HG02588 (cell line): ENCODE data around the gene COL4A2.

Source experiments
- ATAC-seq: cut with Tn5 transposase; IDR thresholded peaks from one replicate; pipeline ENCODE4 v1.9.1; 2021; ENCODE audit warnings: mild to moderate bottlenecking, moderate library complexity; ENCODE audit not compliant: unreplicated experiment

The COL4A2 gene

GRCh38 chr13:110548891-110549794 is 242.1 kb downstream of the COL4A2 start:
- ATAC-seq, result no peak

DNA sequence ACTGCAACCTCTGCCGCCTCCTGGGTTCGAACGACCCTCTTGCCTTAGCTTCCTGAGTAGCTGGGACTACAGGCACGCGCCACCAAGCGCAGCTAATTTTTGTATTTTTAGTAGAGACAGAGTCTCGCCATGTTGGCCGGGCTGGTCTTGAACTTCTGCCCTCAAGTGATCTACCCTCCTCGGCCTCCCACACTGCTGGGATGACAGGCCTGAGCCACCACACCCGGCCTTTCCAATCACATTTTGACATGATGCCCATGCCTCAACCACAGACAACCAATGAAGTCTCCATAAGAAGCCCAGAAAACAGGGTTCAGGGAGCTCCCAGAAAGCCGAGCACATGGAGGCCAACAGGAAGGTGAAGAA is 242.7 kb downstream of the COL4A2 start:
- no peak for ATAC-seq

GRCh38 chr13:110551284-110551683 is 244.2 kb downstream of the COL4A2 start:
- no peak for ATAC-seq

GRCh38 chr13:110552767-110553166 is 245.7 kb downstream of the COL4A2 start:
- ATAC-seq, result no peak

DNA sequence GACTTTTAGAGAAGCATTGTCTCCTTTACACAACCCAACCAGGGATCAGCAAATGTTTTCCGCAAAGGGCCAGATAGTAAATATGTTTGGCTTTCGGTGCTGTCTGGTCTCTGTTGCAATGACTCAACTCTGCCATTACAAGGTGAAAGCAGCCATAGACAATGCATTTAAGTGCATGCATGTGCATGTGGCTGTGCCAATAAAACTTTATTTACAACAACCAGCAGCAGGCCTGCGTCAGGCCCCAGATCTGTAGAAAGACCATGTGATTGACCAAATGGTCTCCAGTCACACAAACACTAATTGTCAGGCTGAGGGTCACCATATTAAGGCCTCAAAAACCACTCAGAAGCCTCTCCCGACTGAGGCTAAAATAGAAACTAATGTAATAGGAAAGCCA is 246.3 kb downstream of the COL4A2 start:
- ATAC-seq, result no peak

DNA sequence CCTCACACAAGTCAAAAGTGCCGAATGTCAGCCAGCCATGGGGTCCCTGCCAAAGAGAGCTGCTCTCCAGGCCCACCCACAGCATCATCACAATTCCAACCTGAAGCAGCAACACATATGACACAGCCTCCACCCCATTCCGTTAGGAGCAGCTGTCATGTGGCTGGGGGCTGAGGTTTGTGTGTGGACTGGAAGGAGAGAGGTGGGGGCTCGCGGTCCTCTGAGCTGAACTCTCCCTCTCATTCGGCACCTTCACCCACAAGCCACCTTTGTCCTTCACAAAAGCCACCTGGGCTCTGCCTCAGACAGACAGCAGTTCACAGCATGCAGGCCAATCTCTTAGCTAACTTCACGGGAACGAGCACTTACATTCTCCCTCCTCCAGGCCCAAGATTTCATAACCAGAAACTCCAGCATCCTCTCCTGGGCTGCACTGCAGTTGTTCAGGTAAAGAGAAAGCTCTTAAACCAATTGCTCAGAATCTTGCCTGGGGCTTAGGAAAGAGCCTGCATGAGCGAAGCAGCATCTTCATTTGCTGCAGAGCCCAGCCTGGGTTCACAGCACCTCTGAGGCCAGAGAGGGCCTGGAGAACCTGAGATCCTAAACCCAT is 247.2 kb downstream of the COL4A2 start:
- ATAC-seq, result no peak

GRCh38 chr13:110554946-110555345 is 247.9 kb downstream of the COL4A2 start:
- ATAC-seq, result no peak

- no peak for ATAC-seq
Observed at GRCh38 chr13:110555601-110556223, 248.6 kb downstream of the COL4A2 start.

DNA sequence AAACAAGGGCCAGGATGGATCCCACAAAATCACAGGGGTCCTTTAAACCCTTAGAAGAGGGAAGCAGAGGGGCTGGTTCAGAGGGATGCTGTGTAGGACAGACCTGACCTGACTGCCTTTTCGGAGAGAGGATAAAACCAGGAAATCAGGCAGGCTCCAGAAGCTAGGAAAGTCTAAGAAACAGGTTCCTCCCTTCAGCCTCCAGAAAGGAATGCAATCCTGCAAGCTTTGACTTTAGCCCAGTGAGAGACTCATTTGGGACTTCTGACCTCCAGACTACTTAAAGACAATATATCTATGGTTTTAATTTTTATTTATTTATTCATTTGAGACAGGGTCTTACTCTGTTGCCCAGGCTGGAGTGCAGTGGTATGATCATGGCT is 249.1 kb downstream of the COL4A2 start:
- ATAC-seq, result no peak

- no peak for ATAC-seq
Observed at GRCh38 chr13:110557082-110557481, 250.0 kb downstream of the COL4A2 start.

DNA sequence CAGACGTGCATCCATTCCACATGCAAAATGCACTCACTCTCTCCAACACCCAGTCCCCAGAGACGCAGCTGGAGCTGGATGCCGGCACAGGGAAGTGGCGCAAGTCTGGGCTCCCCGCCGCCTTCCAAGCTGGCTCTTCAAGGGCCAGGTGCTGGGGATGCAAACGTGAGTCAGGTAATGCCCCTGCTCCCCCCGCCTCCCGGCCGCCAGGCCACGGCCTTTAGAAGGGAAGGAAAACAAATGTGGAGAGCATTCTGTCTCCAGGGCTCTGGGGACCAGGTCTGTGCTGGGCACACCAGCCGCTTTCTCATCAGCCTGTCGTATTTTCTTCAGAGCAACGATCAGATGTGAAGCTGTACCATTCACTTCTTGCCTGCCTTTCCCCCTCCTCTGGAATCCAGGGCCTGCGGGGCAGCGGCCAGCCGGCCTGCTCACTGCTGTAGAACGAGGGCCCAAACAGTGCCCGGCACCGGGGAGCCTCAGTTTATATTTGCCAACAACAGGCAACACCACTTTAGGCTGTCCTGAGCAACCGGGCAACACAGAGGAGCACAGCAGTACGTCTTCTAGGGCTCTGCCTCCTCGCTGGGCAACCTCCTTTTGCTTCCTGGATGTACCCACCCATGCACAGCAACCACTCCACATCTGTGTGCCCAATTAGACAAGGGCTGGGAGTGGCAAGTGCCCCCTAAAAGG is 250.7 kb downstream of the COL4A2 start:
- no peak for ATAC-seq

GRCh38 chr13:110559429-110559943 is 252.4 kb downstream of the COL4A2 start:
- ATAC-seq, result no peak

DNA sequence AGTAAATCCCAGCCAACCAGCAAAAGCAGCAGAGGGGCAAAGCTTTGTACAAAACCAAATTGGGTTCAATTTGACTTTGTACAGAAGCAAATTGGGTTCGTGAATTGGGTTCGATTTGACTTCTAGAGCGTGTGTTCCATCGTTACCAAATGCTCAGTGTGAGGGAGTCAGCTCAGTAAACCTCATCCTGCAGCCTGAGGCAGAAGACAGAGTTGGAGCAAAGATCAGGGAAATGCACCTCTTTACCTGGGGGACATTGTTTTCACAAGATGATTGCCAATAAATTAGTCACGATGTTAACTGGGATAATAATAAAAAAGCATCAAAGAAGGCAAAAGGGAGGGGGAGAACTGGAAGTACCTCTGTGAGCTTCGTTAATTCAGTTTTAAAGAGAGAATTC is 252.9 kb downstream of the COL4A2 start:
- no peak for ATAC-seq

- peak; percentile 24 for ATAC-seq
Observed at GRCh38 chr13:110560601-110561343, 253.7 kb downstream of the COL4A2 start.

DNA sequence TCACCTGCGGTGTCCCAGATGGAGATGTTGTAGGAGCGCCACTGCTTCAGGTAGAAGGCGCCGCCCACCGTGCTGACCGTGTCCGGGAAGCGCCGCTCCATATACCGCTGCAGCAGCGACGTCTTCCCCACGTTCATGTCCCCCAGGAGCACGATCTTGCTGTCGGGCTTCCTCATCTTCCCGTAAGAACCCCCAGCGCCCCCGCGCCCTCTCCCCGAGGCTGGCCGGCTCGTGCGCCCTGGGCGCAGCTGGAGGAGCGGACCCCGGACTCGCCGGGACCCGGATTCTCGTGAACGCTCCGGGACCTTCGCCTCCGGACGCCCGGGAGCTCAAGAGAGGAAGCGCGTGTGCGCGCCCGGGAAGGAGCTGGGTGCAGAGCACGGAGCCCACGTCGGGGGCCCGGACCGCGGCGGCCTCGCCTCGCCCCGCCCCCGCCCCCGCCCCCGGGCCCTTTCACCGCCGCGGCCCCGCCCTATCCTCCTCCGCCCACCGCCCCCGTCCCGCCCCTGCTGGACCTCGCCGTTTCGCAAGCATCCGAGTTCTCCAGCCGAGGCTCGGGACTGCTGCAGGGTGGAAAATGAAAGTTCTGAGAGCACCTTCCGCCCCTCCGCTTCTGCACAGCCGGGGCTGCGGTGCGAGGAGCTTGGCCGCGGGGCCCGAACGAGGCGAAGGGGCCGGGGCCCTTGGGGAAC is 254.4 kb downstream of the COL4A2 start, which contains the start of gene RAB20:
Gene RAB20 (minus strand): TSS at position 379 of the 692 bp plus-strand sequence. CDS start 203 bp downstream, at position 176.
- peak; percentile 72 for ATAC-seq

- ATAC-seq, result no peak
Observed at GRCh38 chr13:110562036-110562597, 255.0 kb downstream of the COL4A2 start.
